ENCODE measurements around the gene TPCN2.
"Not testable (repeated sequence)": the region's sequence is repeated elsewhere in the genome, so short reads cannot be mapped to it uniquely, and the experiment has no call there.

The TPCN2 gene

DNA sequence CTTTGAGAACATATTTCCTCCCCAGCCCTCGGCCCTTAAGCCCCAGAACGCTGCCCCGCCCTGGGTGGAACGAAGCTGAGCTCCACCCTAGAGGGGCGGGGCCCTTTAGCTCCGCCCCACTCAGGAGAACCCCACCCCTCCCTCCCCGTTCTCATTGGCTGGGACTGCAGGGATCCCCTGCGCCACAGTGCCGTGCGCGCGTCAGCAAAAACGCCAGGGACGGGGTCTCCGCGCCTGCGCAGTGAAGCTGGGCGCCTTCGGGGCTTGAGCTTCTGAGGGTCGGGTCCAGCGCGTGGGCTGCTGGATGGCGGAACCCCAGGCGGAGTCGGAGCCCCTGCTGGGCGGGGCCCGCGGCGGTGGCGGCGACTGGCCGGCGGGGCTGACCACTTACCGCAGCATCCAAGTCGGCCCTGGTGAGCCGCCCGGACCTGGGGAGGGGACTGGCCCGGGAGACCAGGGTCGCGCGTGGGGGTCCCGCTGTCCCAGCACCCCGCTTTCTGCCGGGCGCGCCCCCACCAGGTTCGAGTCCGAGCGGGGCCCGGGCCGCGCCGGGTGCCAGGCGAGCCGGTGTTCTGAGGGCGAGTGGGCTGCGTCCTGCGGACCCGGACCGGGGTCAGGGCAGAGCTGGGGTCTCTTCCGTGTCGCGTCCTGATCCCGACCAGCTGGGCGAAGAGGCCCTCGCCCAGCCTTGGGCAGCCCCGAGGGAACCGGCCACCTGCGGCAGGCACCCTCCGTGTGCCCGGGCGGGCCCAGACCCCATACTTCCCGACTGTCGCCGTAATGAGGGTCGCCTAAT lies at the start of gene TPCN2:
Gene TPCN2, plus strand, starts transcription at position 239 of the 796 bp plus-strand sequence. Its CDS starts 66 bp downstream, at position 305.
- DNase-seq: peak; percentile 90

- DNase-seq: no peak
These were observed 49.5 kb upstream of the TPCN2 start for GRCh38 chr11:68999093-68999747.

GRCh38 chr11:68999748-69000355 lies 48.9 kb upstream of the TPCN2 start:
- DNase-seq: not testable (repeated sequence)

GRCh38 chr11:69000391-69000790 lies 48.3 kb upstream of the TPCN2 start:
- DNase-seq: no peak

DNA sequence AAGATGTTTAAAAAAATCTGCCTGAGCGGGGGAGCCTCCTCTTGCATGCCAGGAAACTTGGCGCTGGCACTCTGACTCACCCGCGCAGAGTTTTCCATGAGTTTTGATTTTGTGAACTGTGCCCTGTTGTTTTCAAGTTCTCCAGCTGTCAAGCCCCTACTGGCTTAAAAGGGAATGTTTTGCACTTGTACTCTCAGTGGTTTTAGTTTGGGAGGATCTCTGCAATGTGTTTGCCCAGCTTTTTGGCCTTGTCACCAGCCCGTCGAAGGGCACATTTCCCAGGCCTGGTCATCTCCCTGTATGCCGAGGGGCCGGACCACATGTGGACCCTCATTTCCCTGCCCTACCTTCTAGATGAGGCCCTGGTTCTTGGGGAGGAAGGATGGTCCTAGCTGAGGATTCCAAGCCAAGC lies 47.9 kb upstream of the TPCN2 start:
- no peak for DNase-seq

DNA sequence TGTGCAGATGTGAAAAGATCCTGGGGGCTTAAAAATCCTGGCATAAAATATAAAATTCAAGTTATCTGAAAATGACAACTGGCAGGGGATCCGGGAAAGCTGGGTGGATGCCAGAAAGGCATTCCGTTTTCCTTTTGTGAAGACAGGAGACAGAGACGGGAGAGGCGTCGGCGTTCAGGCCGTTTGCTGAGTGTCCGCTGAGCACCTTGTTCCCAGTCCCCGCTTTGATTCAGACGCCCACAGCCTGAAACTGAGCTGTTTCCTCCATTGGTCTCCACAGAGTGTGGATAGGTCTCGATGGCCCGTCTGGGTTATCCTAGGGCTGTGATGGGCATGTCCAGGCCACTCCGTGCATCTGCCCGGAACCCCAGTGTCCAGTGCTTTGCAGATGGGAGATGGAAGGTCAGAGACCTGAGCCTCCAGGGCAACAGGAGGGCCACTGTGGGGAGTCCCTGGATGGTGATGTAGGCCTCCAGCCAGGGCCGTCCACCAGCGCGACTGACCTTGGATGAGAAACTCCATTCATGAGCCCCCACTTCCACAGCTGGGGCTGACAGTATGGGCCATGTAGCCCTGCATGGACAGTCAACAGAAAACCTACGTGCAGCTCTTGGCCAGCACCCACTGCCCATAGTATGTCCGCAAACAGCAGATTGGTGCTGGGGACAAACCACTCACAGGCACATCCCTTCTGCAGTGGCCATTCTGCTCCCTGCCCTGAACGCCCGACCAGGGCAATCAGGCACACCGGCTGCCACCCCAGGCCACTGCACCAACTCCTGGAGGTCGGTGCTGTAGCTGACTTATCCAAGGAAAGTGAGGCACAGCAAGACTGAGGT lies 47.3 kb upstream of the TPCN2 start:
- DNase-seq: no peak

DNA sequence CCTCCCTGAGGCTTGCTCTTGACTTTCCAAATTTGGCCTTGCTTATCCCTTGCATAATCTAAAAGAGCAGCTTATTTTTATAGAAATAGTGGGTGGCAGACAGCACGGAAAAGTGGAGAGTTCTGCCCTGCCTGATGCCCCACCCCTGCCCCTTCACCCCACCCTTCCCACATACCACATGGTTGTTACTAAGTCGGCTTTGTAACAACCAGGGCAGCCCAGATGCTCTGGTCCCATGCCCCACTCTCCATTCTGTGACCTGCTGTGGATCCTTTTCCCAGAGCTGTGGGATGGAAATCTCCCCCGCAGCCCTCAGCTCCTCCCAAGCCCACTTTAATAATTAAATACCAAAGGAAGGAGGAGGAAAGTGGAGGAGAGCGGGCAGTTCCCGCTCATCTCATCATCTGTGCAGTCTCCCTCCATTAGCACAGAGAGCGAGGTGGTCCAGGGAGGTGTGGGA lies 46.6 kb upstream of the TPCN2 start:
- no peak for DNase-seq

GRCh38 chr11:69002570-69003231 lies 46.0 kb upstream of the TPCN2 start:
- DNase-seq: no peak

- DNase-seq: no peak
These were observed 45.3 kb upstream of the TPCN2 start for GRCh38 chr11:69003301-69003865.

DNA sequence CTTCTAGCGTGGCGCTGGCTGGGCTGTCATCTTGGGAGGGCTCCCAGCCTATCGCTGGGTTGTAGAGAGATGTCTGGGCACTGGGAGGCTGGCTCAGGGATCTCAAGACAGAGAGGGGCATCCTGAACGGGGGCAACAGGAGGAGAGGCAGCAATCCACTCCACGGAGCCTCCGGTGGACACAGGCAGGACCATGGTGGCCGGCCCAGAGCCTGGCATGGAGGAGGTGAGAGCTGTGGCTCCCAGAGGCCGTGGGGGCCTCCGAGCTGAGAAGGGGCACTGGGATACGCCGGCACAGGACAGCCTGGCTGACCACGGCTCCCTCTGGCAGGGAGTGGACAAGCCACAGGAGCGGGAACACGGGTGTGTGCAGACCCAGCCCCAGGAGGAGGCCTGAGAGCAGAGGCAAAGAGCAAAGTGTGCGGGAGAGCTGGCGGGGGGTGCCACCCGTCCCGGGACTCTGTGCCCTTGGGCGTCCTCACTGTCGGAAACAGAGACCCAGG lies 44.8 kb upstream of the TPCN2 start:
- DNase-seq: no peak

DNA sequence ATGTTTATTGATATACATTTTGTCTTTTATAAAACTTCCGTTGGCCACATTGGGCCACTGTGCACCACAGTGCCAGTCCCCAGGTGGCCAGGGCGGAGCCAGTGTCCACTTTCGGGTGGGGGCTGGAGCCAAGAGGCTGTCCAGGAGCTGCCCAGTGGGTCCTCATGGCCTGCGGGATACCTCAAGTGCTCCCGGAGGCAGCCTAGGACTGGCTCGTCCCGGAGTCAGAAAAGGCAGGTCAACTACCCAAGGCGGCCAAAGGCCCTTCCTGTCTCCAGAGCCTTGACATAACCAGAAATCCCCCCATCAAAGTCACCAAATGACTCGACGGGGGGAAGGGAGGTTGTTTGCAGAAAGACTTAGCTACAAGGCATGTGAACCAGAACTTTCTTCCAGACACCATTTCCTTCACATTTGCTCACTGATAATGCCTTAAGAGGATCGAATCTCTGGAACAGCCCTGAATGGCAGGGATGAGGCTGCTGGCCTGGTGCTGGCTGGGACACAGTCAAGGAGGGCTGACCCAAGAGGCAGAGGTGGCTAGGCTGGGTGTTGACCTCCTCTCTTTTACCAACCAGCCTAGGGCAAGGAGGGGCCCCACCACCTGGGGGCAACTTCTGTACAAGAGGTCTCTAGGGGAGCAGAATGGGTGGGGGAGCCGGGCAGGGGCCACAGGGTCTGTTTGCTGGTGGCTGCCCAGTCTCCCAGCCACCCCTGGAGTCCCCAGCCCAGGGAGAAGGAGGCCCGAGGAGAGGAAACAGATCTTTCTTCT lies 44.1 kb upstream of the TPCN2 start:
- DNase-seq: no peak

DNA sequence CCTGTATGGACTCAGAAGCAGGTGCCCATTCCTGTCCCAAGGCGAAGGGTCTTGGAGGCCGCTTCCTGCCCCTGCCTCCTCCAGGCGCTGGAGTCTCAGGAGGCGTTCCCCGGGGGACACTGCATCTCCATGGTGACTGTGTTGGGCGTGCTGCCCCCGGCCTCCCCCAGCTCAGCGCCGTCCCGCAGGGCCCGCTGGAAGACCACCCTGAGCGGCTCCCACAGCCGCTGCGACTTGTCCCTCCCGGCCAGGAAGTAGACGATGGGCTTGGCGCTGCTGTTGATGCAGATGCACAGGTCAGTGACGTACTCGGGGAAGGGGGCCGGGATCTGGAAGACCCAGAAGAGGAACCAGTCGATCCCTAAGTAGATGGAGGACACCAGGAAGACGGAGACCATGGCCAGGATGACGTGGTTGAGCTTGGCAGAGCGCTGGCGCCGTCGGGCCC lies 43.5 kb upstream of the TPCN2 start:
- no peak for DNase-seq

GRCh38 chr11:69005631-69006368 lies 42.9 kb upstream of the TPCN2 start:
- DNase-seq: no peak

GRCh38 chr11:69006816-69007215 lies 41.9 kb upstream of the TPCN2 start:
- no peak for DNase-seq

DNA sequence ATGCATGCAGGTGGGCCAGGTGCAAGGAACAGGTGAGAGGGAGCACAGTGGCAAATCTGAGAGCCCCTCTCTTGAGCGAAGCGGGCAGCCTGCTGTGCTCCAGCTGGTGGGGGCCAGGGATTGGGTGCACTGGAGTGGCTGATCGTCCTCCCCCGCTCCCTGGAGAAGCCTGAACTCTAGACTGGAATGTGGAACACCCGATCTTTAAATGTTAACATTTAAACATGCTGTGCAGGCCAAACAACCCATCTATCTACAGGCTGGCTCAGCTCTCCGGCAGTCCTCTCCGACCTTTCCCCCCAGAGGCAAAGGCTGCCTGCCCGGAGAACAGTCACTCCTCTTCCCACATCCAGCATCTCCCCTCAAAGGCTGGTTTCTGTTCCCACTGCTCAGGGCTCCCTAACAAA lies 40.8 kb upstream of the TPCN2 start:
- DNase-seq: no peak

GRCh38 chr11:69008737-69009440 lies 39.8 kb upstream of the TPCN2 start:
- DNase-seq: no peak

GRCh38 chr11:69009441-69010211 lies 39.1 kb upstream of the TPCN2 start:
- no peak for DNase-seq

DNA sequence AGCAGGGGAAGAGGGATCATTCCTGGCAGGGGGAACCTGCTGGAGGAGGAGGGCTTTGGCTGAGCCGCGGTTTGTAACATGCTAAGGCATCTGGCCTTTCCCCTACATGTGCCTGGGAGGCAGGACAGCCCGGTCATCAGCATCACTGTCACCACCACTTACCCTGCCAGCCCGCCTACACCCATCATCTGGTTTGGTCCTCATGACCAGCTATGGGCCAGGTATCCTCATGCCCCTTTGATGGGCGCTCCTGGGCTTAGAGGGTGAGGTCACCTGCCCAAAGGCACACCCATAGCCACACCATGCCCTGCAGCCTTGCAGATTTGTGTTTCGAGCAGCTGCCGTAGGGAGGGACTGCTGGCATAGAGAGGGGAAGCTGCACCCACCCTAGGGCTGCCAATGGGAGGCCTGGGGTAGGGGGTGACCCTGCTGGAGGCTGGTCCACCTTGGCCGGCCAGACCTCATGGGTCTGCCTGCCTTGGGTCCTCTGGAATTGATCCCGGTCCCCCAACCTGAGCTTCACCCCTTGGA lies 38.3 kb upstream of the TPCN2 start:
- no peak for DNase-seq

All from stimulated activated CD4-positive, alpha-beta T cell treated with anti-CD3 and anti-CD28 coated beads, Interleukin-4, amount 100 ng/mL, for 24 hours (primary cell).